MCF 10A (cell line): ENCODE results near the gene KIF18B. TPM values are rescaled to one million over a fixed set of nuclear protein-coding genes. Genes with fewer than 3 reads are reported as not detected.

Experiments
- BruUV-seq: library from RNA; stranded (reverse); fragments of 400-500 nt; replicated peaks from 2 replicates; lab custom pipeline; 2021; lab: Mats Ljungman, UMichigan
- CTCF ChIA-PET: fragments of 300-600 bp; sonication (Branson Sonifier 250); formaldehyde crosslinking; extraction: SDS; loops from one replicate; lab custom pipeline; 2021; ENCODE audit warnings: antibody characterized with exemption, inconsistent platforms; lab: Yijun Ruan, JAX
- POLR2A ChIA-PET: fragments of 300-600, 350-650 bp; sonication (Branson Sonifier 250); formaldehyde crosslinking; extraction: SDS; loops from one replicate; lab custom pipeline; 2020; ENCODE audit warnings: antibody characterized with exemption, inconsistent platforms; lab: Yijun Ruan, JAX
- DNase-seq: peaks from one replicate; pipeline ENCODE4 v3.0.0-alpha.2; 2018; ENCODE audit not compliant: unreplicated experiment
- H3K27ac Mint-ChIP-seq: one replicate; pipeline ENCODE4 v1.8.0; 2022; ENCODE audit warnings: mild to moderate bottlenecking, low read depth, mixed read lengths; ENCODE audit not compliant: unreplicated experiment
- H3K27me3 Mint-ChIP-seq: one replicate; pipeline ENCODE4 v1.8.0; 2022; ENCODE audit warnings: mixed read lengths; ENCODE audit not compliant: insufficient read depth, unreplicated experiment
- H3K36me3 Mint-ChIP-seq: one replicate; pipeline ENCODE4 v1.8.0; 2022; ENCODE audit warnings: mild to moderate bottlenecking, moderate library complexity, mixed read lengths; ENCODE audit not compliant: insufficient read depth, unreplicated experiment
- H3K4me1 Mint-ChIP-seq: one replicate; pipeline ENCODE4 v1.8.0; 2022; ENCODE audit warnings: mixed read lengths; ENCODE audit not compliant: insufficient read depth, unreplicated experiment
- H3K4me3 Mint-ChIP-seq: one replicate; pipeline ENCODE4 v1.8.0; 2022; ENCODE audit warnings: mild to moderate bottlenecking, moderate library complexity, mixed read lengths; ENCODE audit not compliant: unreplicated experiment
- H3K9me3 Mint-ChIP-seq: one replicate; pipeline ENCODE4 v1.8.0; 2022; ENCODE audit warnings: mixed read lengths; ENCODE audit not compliant: unreplicated experiment
- CTCF ChIP-seq: fragments of 200-600 bp; IDR thresholded peaks from one replicate; pipeline ENCODE4 v1.8.0; 2022; ENCODE audit warnings: antibody characterized with exemption, mild to moderate bottlenecking; ENCODE audit not compliant: unreplicated experiment
- intact Hi-C: fragments of 100-400 bp; cut with micrococcal nuclease; formaldehyde crosslinking; loops from 2 replicates; pipeline ENCODE4 v1.14.1; 2022
- total RNA-seq: library from RNA; stranded (reverse); gene quantifications from 2 replicates; pipeline ENCODE4 v1.2.3, GENCODE V29; 2022

The KIF18B gene
- total RNA-seq, 1 experiment from 2014 or later: 17.5 TPM

- H3K27me3 Mint-ChIP-seq: no peaks in the 10 kb centered on the region
- no peaks in the 10 kb centered on the region for H3K9me3 Mint-ChIP-seq
- H3K4me3 Mint-ChIP-seq: no peak overlapping the region
- no TSS peak for BruUV-seq
- CTCF ChIA-PET: interaction anchor here (1.6 to 2.0 kb wide), 2 partner anchors 30 to 72 kb away, joined by 6 read pairs; no protein-coding TSS in a partner anchor
- no peak overlapping the region for H3K27ac Mint-ChIP-seq
- POLR2A ChIA-PET: interaction anchor here (0.6 to 1.7 kb wide), 3 partner anchors 11 to 94 kb away, joined by 3 to 6 read pairs (median 3); no protein-coding TSS in a partner anchor
- no peak for TF ChIP-seq CTCF
- intact Hi-C loops: no loop called here
- no peaks in the 10 kb centered on the region for H3K4me1 Mint-ChIP-seq
- no peaks in the 10 kb centered on the region for H3K36me3 Mint-ChIP-seq
- DNase-seq: no peak
Observed at GRCh38 chr17:44992242-44992939, 44.8 kb upstream of the KIF18B start.

GRCh38 chr17:44990994-44991393 lies 43.4 kb upstream of the KIF18B start:
- Mint-ChIP-seq H3K27me3 (no peaks in the 10 kb centered on the region), H3K36me3 (no peaks in the 10 kb centered on the region), H3K4me1 (no peaks in the 10 kb centered on the region), H3K9me3 (no peaks in the 10 kb centered on the region), H3K27ac (no peak overlapping the region), H3K4me3 (no peak overlapping the region)
- POLR2A ChIA-PET: interaction anchor here (1.1 kb wide), 1 partner anchor 92 kb away, joined by 3 read pairs; no protein-coding TSS in a partner anchor
- TF ChIP-seq CTCF: no peak
- CTCF ChIA-PET: interaction anchor here (0.7 to 1.6 kb wide), 4 partner anchors 19 to 73 kb away, joined by 3 to 6 read pairs (median 3); no protein-coding TSS in a partner anchor
- intact Hi-C loops: no loop called here
- DNase-seq: no peak
- no TSS peak for BruUV-seq

- no peak overlapping the region for H3K4me3 Mint-ChIP-seq
- H3K9me3 Mint-ChIP-seq: no peaks in the 10 kb centered on the region
- no peak overlapping the region for H3K27ac Mint-ChIP-seq
- no peak for TF ChIP-seq CTCF
- DNase-seq: no peak
- no TSS peak for BruUV-seq
- no peaks in the 10 kb centered on the region for H3K4me1 Mint-ChIP-seq
- ChIA-PET CTCF (no interaction called here), POLR2A (no interaction called here)
- intact Hi-C loops: no loop called here
- no peaks in the 10 kb centered on the region for H3K36me3 Mint-ChIP-seq
- no peaks in the 10 kb centered on the region for H3K27me3 Mint-ChIP-seq
Observed at GRCh38 chr17:44989552-44990138, 42.1 kb upstream of the KIF18B start.

- Mint-ChIP-seq H3K9me3 (no peaks in the 10 kb centered on the region), H3K27ac (no peak overlapping the region), H3K4me3 (no peak overlapping the region), H3K27me3 (no peaks in the 10 kb centered on the region), H3K36me3 (no peaks in the 10 kb centered on the region), H3K4me1 (no peaks in the 10 kb centered on the region)
- no peak for DNase-seq
- BruUV-seq: no TSS peak
- TF ChIP-seq CTCF: no peak
- ChIA-PET CTCF (no interaction called here), POLR2A (no interaction called here)
- intact Hi-C loops: no loop called here
Observed at GRCh38 chr17:44988044-44988942, 40.7 kb upstream of the KIF18B start.
